Suppressor macrophage treated with lipopolysaccharide for 4 hours (primary cell): ENCODE data around the gene MSGN1.
A peak's percentile ranks its signal among the peaks of the same experiment; 100 is the strongest.

Experiments used
- DNase-seq: peaks from one replicate; pipeline ENCODE4 v3.0.0-alpha.2; 2020

MSGN1 gene

DNA sequence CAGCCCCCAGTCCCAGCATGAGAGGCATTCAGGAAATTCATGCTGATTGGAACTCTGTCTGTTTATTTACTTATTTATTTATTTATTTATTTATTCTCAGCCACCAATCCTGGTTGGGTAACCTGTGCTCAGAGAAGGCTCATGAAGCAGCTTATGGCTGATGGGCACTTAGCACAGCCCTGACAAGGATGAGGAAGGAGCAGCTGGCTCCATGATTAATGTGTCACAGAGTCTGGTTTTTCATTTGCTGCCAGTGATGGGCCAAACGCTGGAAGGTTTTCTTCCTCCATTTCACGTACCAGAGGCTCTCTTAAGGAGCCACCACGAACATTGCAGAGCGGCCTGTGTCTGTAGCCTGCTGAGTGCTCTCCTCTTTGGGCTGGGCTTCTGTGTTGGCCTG, 33.9 kb downstream of the MSGN1 start:
- DNase-seq: no peak

DNA sequence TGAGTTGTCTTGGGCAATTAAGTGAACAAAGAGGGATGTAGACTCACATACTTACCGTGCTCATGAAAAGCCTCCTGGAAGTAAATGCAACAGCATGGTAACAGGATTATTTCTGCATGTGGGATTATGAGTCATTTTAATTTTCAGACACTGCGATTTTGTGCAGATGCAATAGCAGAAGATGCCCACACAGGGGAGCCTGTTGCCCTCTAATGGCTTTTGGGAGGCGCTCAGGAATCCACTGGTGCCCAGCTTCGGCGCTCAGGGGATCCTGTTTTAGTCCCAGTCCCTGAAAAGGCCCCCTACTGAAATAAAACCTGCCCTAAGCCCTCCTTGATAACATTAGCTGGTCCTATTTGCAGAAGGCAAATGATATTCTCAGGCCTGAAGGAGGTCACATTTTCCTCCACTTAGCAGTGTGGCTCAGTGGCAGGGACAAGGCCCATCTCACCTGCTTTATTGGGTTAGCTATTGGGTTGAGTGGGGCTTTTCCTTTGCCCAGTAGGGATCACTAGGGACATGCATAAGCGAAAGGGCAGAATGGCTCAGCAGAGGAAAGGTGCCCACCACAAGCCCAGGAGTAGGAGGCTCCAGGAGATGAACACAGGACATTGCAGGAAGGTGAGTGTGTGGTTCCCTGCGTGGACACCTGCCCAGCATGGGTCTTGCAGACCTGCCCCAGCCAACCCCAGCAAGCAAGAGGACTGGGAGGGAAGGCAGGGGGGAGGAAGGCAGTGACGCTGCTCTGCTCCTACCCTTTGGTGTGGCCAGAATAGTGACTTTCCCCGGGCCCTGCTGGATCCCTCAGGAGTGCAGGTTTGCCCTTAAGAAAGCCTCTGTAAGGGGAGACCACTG, 35.7 kb downstream of the MSGN1 start:
- DNase-seq: peak; percentile 71

DNA sequence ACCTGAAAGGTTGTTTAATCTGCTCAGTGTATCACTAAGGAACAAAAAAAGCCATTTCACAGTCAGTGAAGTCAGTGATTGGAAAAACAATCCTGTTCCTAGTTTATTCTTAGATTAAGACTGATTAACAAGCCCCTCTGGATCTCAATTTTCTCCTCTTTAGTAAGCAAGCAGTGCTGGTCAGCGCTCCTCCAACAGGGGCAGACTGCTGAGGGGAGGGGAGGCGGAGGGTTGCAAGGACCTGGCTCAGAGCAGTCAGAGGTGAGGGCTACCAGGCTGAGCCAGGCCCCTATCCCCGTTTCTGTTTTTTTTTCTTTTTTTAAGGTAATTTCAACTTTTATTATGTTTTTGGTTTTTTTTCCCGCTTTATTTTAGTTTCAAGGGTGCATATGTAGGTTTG, 37.5 kb downstream of the MSGN1 start:
- no peak for DNase-seq

GRCh38 chr2:17857021-17857420, 40.8 kb downstream of the MSGN1 start:
- peak; percentile 8 for DNase-seq

GRCh38 chr2:17858064-17858463, 41.8 kb downstream of the MSGN1 start:
- DNase-seq: no peak

- no peak for DNase-seq
These were observed 47.3 kb downstream of the MSGN1 start for GRCh38 chr2:17863539-17863938.

GRCh38 chr2:17864676-17865075, 48.4 kb downstream of the MSGN1 start:
- no peak for DNase-seq

DNA sequence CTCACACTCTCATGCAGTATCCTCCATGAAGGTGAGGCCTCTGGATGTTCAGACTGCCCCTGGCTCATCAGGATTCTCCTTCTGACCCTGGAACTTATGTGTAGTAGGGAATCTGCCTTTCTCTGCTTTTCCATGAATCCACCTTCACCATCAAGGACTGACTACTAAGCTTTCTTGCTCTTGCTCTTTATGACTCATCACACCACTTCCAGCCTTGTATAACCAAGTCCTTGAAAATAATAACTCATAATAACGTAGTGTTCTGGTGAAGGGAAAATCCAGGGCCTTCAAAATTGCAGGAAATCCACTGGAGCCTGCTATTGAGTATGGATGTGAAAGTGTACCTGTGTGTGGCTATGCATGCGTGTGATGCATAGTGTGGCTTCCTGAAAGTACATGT, 50.9 kb downstream of the MSGN1 start:
- no peak for DNase-seq
